ENCODE results near the gene TMEM209. TPM values are rescaled to one million over a fixed set of nuclear protein-coding genes. Genes with fewer than 3 reads are reported as not detected.

Gene TMEM209
- 21.0 to 25.8 TPM (median 23.5 TPM) in 3 replicates for total RNA-seq (2021)
- Bru-seq, nascent RNA = percentile 83 among the genes with signal in this experiment
- long read RNA-seq, experiment 1, transcript TMEM209-201 (15 exons, 3,545 nt) = major isoform, 157 of 216 reads
- long read RNA-seq, experiment 1, transcript TMEM209-206 (14 exons, 1,961 nt) = minor isoform, 13 of 216 reads
- long read RNA-seq, experiment 1, partial matches to known transcripts = 22 of 216 reads
- long read RNA-seq, experiment 1, other reads (novel, unspliced or antisense) = 24 of 216 reads
- long read RNA-seq, experiment 2, partial matches to known transcripts = 1 of 26 reads
- long read RNA-seq, experiment 2, other reads (novel, unspliced or antisense) = 24 of 26 reads
- long read RNA-seq, experiment 3, partial matches to known transcripts = 6 of 11 reads
- long read RNA-seq, experiment 3, other reads (novel, unspliced or antisense) = 2 of 11 reads

- Mint-ChIP-seq H3K27me3 (ENCODE audit: low read depth) (no peaks in the 10 kb centered on the region), H3K4me1 (0 out of 2 replicates have a peak, but pooled peaks cover 3% of the 10 kb centered on the region), H3K4me3 (peak within 1 kb of the TSS; percentile 92), H3K9me3 (no peaks in the 10 kb centered on the region), H3K36me3 (peaks cover 25% of the 10 kb centered on the region), H3K27ac (peak within 1 kb of the TSS; percentile 98)
- ATAC-seq (peak; percentile 98), DNase-seq (ENCODE audit: low spot score) (peak; percentile 97)
- POLR2A ChIA-PET = interaction anchor here (0.6 to 1.5 kb wide), 5 partner anchors 22 to 176 kb away, joined by 3 to 10 read pairs (median 3); partner anchors contain the start of gene KLHDC10
- CTCF ChIA-PET = interaction anchor here (0.8 to 2.4 kb wide), 7 partner anchors 9 to 528 kb away, joined by 3 to 13 read pairs (median 4); partner anchors contain the start of genes KLF14 and KLHDC10
- TF ChIP-seq ZNF121 (CRISPR knock-in tag; IDR thresholded peaks at IDR 0.05) (no peak), ZBTB21 (CRISPR knock-in tag; IDR thresholded peaks at IDR 0.05; ENCODE audit: borderline replicate concordance) (no peak), RORB (CRISPR knock-in tag; IDR thresholded peaks at IDR 0.05) (no peak), CTCF (IDR thresholded peaks at IDR 0.05) (no peak), JAZF1 (CRISPR knock-in tag; IDR thresholded peaks at IDR 0.05) (no peak), RELA (CRISPR knock-in tag; IDR thresholded peaks at IDR 0.05; ENCODE audit: borderline replicate concordance) (no peak), ESRRA (CRISPR knock-in tag; IDR thresholded peaks at IDR 0.05; ENCODE audit: borderline replicate concordance) (no peak), MYBL2 (CRISPR knock-in tag; IDR thresholded peaks at IDR 0.05) (peak; percentile 35; the same call in 1 of the 2 replicates), IRF2 (CRISPR knock-in tag; IDR thresholded peaks at IDR 0.05; ENCODE audit: borderline replicate concordance, low read depth) (no peak), IRF1 (CRISPR knock-in tag; IDR thresholded peaks at IDR 0.05) (no peak; the same call in 1 of the 2 replicates), MAX (CRISPR knock-in tag; IDR thresholded peaks at IDR 0.05) (peak; percentile 59; the same call in 1 of the 2 replicates), TCF7 (CRISPR knock-in tag; IDR thresholded peaks at IDR 0.05; ENCODE audit: low read depth) (no peak), FOXK1 (CRISPR knock-in tag; IDR thresholded peaks at IDR 0.05) (peak; percentile 83), GABPB1 (CRISPR knock-in tag; IDR thresholded peaks at IDR 0.05) (peak; percentile 51; the same call in 1 of the 2 replicates), TP53 (CRISPR knock-in tag; IDR thresholded peaks at IDR 0.05) (no peak), E2F5 (CRISPR knock-in tag; IDR thresholded peaks at IDR 0.05) (peak; percentile 82; the same call in 1 of the 2 replicates), ATF3 (CRISPR knock-in tag; conservative IDR thresholded peaks at IDR 0.05) (no peak), ETV6 (CRISPR knock-in tag; IDR thresholded peaks at IDR 0.05) (peak; percentile 92), FOXP1 (CRISPR knock-in tag; IDR thresholded peaks at IDR 0.05; ENCODE audit: borderline replicate concordance) (peak; percentile 73; the same call in 1 of the 2 replicates), TEAD1 (CRISPR knock-in tag; IDR thresholded peaks at IDR 0.05) (0 out of 2 replicates have a peak, but pooled peaks have one; percentile 41), HMGXB4 (CRISPR knock-in tag; IDR thresholded peaks at IDR 0.05) (0 out of 2 replicates have a peak, but pooled peaks have one; percentile 47), NR2C2 (CRISPR knock-in tag; IDR thresholded peaks at IDR 0.05) (peak; percentile 75), OVOL2 (CRISPR knock-in tag; IDR thresholded peaks at IDR 0.05; ENCODE audit: borderline replicate concordance) (no peak), JUN (CRISPR knock-in tag; IDR thresholded peaks at IDR 0.05) (no peak), ZNF317 (CRISPR knock-in tag; IDR thresholded peaks at IDR 0.05; ENCODE audit: borderline replicate concordance, low read depth) (0 out of 2 replicates have a peak, but pooled peaks have one; percentile 16), ZNF138 (CRISPR knock-in tag; conservative IDR thresholded peaks at IDR 0.05) (no peak), FOXP4 (CRISPR knock-in tag; IDR thresholded peaks at IDR 0.05) (0 out of 2 replicates have a peak, but pooled peaks have one; percentile 18), SMAD3 (CRISPR knock-in tag; IDR thresholded peaks at IDR 0.05; ENCODE audit: borderline replicate concordance) (peak; percentile 75; the same call in 1 of the 2 replicates)
Measured at GRCh38 chr7:130205084-130205947, at the start of gene TMEM209. Gene TMEM209 (minus strand): TSS chr7:130205406. CDS start chr7:130205375, 31 bp downstream.
